DND-41 (cell line): ENCODE results near the gene KIRREL2.

Experiments used
- ATAC-seq: fragments of 200-7000 bp; cut with Tn5 transposase; 3 replicates; pipeline ENCODE4 v1.9.1; 2021; ENCODE audit warnings: low read depth; ENCODE audit not compliant: insufficient read depth
- DNase-seq: peaks from one replicate; pipeline ENCODE4 v3.0.0-alpha.2; 2020
- H2AFZ ChIP-seq: 2 replicates; pipeline ENCODE4 v1.6.0; 2012; ENCODE audit warnings: low read depth, low read length
- H3K27ac ChIP-seq: 2 replicates; pipeline ENCODE4 v1.5.1; 2012; ENCODE audit warnings: low read length, inconsistent platforms
- H3K27me3 ChIP-seq: fragments of 200-600 bp; sonication (generic); 2 replicates; pipeline ENCODE4 v1.6.0; 2012; ENCODE audit warnings: low read length, mild to moderate bottlenecking, inconsistent platforms; ENCODE audit not compliant: insufficient read depth, poor library complexity
- H3K36me3 ChIP-seq: 2 replicates; pipeline ENCODE4 v1.5.1; 2012; ENCODE audit warnings: low read length, inconsistent platforms; ENCODE audit not compliant: insufficient read depth
- H3K4me1 ChIP-seq: 2 replicates; pipeline ENCODE4 v1.5.1; 2012; ENCODE audit warnings: mild to moderate bottlenecking, low read length; ENCODE audit not compliant: insufficient read depth
- H3K4me2 ChIP-seq: 2 replicates; pipeline ENCODE4 v1.6.0; 2012; ENCODE audit warnings: mild to moderate bottlenecking, moderate library complexity, low read length, inconsistent platforms; ENCODE audit not compliant: insufficient read depth
- H3K4me3 ChIP-seq, 2 experiments: fragments of 200-600 bp in 1 of 2; shearing (Covaris generic) in 1 of 2; 2 replicates each; pipeline ENCODE4 v1.5.1; 2012 to 2016; ENCODE audit warnings: inconsistent platforms in 2 of 2, low read length in 2 of 2, mild to moderate bottlenecking in 2 of 2, low read depth in 1 of 2, moderate library complexity in 1 of 2
- H3K79me2 ChIP-seq: 2 replicates; pipeline ENCODE4 v1.6.0; 2012; ENCODE audit warnings: low read length, inconsistent platforms; ENCODE audit not compliant: insufficient read depth
- H3K9ac ChIP-seq: 2 replicates; pipeline ENCODE4 v1.6.0; 2012; ENCODE audit warnings: low read depth, mild to moderate bottlenecking, inconsistent platforms, low read length, moderate library complexity
- H3K9me3 ChIP-seq: 2 replicates; pipeline ENCODE4 v1.5.1; 2012; ENCODE audit warnings: low read length, moderate library complexity, mild to moderate bottlenecking, inconsistent platforms; ENCODE audit not compliant: insufficient read depth, severe bottlenecking
- H4K20me1 ChIP-seq: 2 replicates; pipeline ENCODE4 v1.6.0; 2012; ENCODE audit warnings: low read length; ENCODE audit not compliant: insufficient read depth
- EZH2 ChIP-seq: IDR thresholded peaks from 3 replicates; pipeline ENCODE4 v1.6.1; 2012; ENCODE audit warnings: borderline replicate concordance, low read depth, mild to moderate bottlenecking, moderate library complexity, low read length, inconsistent platforms; ENCODE audit not compliant: severe bottlenecking
- TF ChIP-seq, protein P1 (sequence below): IDR thresholded peaks from 2 replicates; pipeline ENCODE4 v1.5.1; 2012; ENCODE audit warnings: borderline replicate concordance, low read length, moderate library complexity, mild to moderate bottlenecking; ENCODE audit not compliant: poor library complexity, severe bottlenecking; ENCODE audit errors: extremely low read depth

Gene KIRREL2

DNA sequence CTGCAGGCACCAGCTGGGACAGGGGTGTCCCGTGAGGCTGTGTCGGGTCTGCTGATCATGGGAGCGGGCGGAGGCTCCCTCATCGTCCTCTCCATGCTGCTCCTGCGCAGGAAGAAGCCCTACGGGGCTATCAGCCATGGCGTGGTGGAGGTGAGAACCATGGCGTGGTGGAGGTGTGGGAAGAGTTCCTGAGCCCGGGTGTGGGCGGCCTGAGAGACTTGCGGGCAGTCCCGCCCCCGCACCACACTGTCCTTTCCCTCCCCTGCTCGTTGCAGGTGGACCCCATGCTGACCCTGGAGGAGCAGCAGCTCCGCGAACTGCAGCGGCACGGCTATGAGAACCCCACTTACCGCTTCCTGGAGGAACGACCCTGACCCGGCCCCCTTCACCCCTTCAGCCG is 22.4 kb downstream of the KIRREL2 start:
- Histone ChIP-seq H3K79me2 (no peaks in the 10 kb centered on the region), H3K27ac (no peak overlapping the region), H4K20me1 (peaks cover 8% of the 10 kb centered on the region), H3K27me3 (no peaks in the 10 kb centered on the region), H3K4me1 (peaks cover 6% of the 10 kb centered on the region), H3K36me3 (no peaks in the 10 kb centered on the region), H3K9me3 (no peaks in the 10 kb centered on the region), H3K9ac (no peak overlapping the region), H3K4me2 (no peak overlapping the region), H3K4me3 (no peak overlapping the region), H2AFZ (no peak overlapping the region)
- no peak for ATAC-seq
- DNase-seq: no peak
- TF ChIP-seq, protein P1, sequence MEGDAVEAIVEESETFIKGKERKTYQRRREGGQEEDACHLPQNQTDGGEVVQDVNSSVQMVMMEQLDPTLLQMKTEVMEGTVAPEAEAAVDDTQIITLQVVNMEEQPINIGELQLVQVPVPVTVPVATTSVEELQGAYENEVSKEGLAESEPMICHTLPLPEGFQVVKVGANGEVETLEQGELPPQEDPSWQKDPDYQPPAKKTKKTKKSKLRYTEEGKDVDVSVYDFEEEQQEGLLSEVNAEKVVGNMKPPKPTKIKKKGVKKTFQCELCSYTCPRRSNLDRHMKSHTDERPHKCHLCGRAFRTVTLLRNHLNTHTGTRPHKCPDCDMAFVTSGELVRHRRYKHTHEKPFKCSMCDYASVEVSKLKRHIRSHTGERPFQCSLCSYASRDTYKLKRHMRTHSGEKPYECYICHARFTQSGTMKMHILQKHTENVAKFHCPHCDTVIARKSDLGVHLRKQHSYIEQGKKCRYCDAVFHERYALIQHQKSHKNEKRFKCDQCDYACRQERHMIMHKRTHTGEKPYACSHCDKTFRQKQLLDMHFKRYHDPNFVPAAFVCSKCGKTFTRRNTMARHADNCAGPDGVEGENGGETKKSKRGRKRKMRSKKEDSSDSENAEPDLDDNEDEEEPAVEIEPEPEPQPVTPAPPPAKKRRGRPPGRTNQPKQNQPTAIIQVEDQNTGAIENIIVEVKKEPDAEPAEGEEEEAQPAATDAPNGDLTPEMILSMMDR: no peak
- TF ChIP-seq EZH2: no peak

DNA sequence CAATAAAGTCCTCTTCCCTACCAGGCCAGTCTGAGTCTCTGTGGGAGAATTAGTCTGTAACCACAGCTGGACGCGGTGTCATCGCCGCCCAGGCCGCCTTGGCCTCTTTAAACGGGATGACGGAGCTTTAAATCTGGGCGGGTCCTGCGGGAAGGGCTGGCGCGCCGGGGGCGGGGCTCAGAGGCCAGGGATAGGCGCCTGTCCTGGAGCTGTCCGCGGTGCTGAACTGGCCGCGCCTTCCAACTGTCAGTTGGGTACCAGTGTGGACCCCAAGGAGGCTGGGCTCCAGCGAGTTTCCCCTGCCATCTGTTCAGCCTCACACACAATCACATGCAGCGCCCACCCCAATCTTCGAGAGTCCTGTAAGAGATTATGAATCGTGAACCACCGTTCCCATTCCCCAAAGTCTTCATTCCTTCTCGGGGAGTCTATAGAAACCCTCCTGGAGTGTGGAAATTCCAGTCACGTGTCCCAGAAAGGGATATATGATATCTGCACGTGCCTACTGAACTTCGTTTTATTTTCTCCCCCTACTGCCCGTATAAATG is 23.1 kb downstream of the KIRREL2 start:
- H2AFZ ChIP-seq: no peak overlapping the region
- peaks cover 8% of the 10 kb centered on the region for H4K20me1 ChIP-seq
- TF ChIP-seq, protein P1: no peak
- TF ChIP-seq EZH2: no peak
- DNase-seq: peak; percentile 91
- H3K4me1 ChIP-seq: peaks cover 6% of the 10 kb centered on the region
- H3K36me3 ChIP-seq: no peaks in the 10 kb centered on the region
- H3K4me3 ChIP-seq: no peak overlapping the region
- no peaks in the 10 kb centered on the region for H3K27me3 ChIP-seq
- no peaks in the 10 kb centered on the region for H3K9me3 ChIP-seq
- H3K27ac ChIP-seq: no peak overlapping the region
- peak; percentile 98 for ATAC-seq
- H3K79me2 ChIP-seq: no peaks in the 10 kb centered on the region
- peak overlapping the region; percentile 51; the same call in 1 of the 2 replicates for H3K4me2 ChIP-seq
- H3K9ac ChIP-seq: no peak overlapping the region

DNA sequence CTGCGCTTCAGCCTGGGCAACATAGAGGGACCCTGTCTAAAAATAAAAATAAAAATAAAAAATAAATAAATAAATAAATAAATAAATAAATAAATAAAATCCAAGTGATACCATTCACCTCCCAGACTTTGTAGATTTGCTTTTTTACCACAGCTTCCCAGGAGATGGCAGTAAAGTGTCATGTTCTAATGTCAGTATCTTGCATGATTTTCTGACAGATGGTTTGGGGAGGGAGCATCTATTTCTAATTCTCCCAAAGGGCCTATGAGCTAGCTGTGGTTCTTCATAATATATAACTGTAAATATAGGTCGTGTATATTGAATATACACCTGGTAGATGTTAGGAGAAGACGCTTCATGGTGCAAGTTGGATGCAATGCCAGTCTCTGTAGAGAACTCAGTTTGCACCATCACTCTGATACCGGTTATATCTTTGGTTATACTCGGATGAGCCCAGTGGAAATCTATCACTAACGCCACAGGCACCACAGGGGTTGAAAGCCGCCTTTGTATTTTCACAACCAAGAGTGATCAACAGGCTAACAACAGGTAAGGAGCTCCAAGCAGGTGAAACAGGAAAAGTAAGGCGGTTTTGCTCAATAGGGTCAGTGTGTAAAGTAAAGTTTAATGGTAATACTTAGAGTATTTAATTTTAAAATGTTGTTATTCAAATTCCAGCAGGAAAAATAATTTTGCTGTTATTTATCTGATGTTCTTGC is 25.6 kb downstream of the KIRREL2 start:
- DNase-seq: peak; percentile 43
- no peak overlapping the region for H3K27ac ChIP-seq
- H4K20me1 ChIP-seq: peaks cover 8% of the 10 kb centered on the region
- H3K9ac ChIP-seq: no peak overlapping the region
- peak; percentile 44; the same call in 2 of the 3 replicates for ATAC-seq
- H2AFZ ChIP-seq: no peak overlapping the region
- H3K9me3 ChIP-seq: no peaks in the 10 kb centered on the region
- H3K4me3 ChIP-seq: no peak overlapping the region
- TF ChIP-seq, protein P1: peak; percentile 70
- TF ChIP-seq EZH2: no peak
- no peaks in the 10 kb centered on the region for H3K36me3 ChIP-seq
- no peak overlapping the region for H3K4me2 ChIP-seq
- H3K79me2 ChIP-seq: no peaks in the 10 kb centered on the region
- H3K4me1 ChIP-seq: peaks cover 6% of the 10 kb centered on the region
- H3K27me3 ChIP-seq: no peaks in the 10 kb centered on the region
